Measurements from ENCODE around the gene KIF5C. TPM values are rescaled to one million over a fixed set of nuclear protein-coding genes. Genes with fewer than 3 reads are reported as not detected.

Gene KIF5C
- total and polyA plus RNA-seq, 2 of the 13 experiments (the other 11 are each of a cell fraction or from before 2014, with no cell fraction given): 0.15 to 0.20 TPM

GRCh38 chr2:148996805-148997204 is 121.8 kb downstream of the KIF5C start:
- no TSS peak for BruUV-seq (replicated peaks)
- H3K4me1 ChIP-seq (ENCODE audit: insufficient read depth, low read length): no peaks in the 10 kb centered on the region
- TF ChIP-seq ZNF782 (CRISPR knock-in tag; IDR thresholded peaks at IDR 0.05; ENCODE audit: borderline replicate concordance) (no peak), TBX3 (IDR thresholded peaks at IDR 0.05; ENCODE audit: borderline replicate concordance) (no peak), SETDB1 (CRISPR knock-in tag; IDR thresholded peaks at IDR 0.05; ENCODE audit: borderline replicate concordance) (no peak), ARID4A (CRISPR knock-in tag; IDR thresholded peaks at IDR 0.05; ENCODE audit: borderline replicate concordance) (no peak)
- H3K4me3 ChIP-seq (replicated peaks in 1 of 3; ENCODE audit: insufficient read depth in 1 of 3, low read depth in 2 of 3, low read length in 3 of 3): no peak overlapping the region
- DNase-seq (ENCODE audit: low spot score) (no peak), FAIRE-seq (no peak), ATAC-seq (no peak)
- no peaks in the 10 kb centered on the region for H3K79me2 ChIP-seq (ENCODE audit: insufficient read depth, low read length)
- H3K9me3 ChIP-seq (ENCODE audit: low read length): no peaks in the 10 kb centered on the region
- no peak overlapping the region for H2AFZ ChIP-seq (ENCODE audit: low read length)
- ChIA-PET CTCF (ENCODE audit: low intra/inter-chr PET ratio, low total read pairs) (no interaction called here), POLR2A (no interaction called here)
- peaks cover 0 to 34% of the 10 kb centered on the region in 2 experiments; a peak in 2 of 5 replicates for H3K27me3 ChIP-seq (ENCODE audit: control insufficient read depth in 1 of 2, insufficient read depth in 2 of 2, low read length in 2 of 2)
- no peak overlapping the region for H3K4me2 ChIP-seq (ENCODE audit: low read depth, low read length)
- H3K27ac ChIP-seq (ENCODE audit: extremely low read length, insufficient read depth, low read length): no peak overlapping the region
- intact Hi-C loops (cut with micrococcal nuclease; ENCODE audit: unreplicated experiment): no loop called here
- H4K20me1 ChIP-seq (ENCODE audit: insufficient read depth, low read length): no peaks in the 10 kb centered on the region
- no peak overlapping the region for H3K9ac ChIP-seq (ENCODE audit: insufficient read depth, low read depth, low read length)
- in situ Hi-C loops (cut with HindIII; ENCODE audit: extremely low pct_ligation_motif_present, low pct_unique_long_range_greater_than_20kb): loop anchor here (25.0 kb wide), 2 partner anchors 360 to 1060 kb away; partner anchors contain the start of gene EPC2
- H3K36me3 ChIP-seq (replicated peaks in 1 of 2; ENCODE audit: control insufficient read depth in 1 of 2, insufficient read depth in 2 of 2, low read length in 2 of 2): no peaks in the 10 kb centered on the region
- WGBS (ENCODE audit: low lambda C conversion rate): 7% methylated on average over 6 of the region's 6 CpGs
